ENCODE data around the gene S100A1.

DNA sequence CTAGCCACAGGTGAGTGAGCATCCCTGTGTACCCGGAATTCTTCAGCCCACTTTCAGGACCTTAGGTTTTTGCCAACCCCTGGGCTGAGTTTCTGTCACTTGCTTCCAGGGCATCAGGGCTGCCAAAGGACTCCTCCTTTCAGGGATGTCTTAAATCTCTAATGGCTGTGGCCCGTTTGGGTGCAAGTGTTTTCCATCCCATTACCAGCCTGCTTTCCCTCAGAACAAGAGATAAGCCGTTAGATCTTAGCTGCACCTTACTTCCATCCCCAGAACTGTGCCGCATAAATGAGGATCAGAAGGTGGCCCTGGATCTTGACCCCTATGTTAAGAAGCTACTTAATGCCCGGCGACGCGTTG, 30.9 kb downstream of the S100A1 start:
- no peak for TF ChIP-seq EZH2 (IDR thresholded peaks at IDR 0.05)
- TF ChIP-seq, protein P1, sequence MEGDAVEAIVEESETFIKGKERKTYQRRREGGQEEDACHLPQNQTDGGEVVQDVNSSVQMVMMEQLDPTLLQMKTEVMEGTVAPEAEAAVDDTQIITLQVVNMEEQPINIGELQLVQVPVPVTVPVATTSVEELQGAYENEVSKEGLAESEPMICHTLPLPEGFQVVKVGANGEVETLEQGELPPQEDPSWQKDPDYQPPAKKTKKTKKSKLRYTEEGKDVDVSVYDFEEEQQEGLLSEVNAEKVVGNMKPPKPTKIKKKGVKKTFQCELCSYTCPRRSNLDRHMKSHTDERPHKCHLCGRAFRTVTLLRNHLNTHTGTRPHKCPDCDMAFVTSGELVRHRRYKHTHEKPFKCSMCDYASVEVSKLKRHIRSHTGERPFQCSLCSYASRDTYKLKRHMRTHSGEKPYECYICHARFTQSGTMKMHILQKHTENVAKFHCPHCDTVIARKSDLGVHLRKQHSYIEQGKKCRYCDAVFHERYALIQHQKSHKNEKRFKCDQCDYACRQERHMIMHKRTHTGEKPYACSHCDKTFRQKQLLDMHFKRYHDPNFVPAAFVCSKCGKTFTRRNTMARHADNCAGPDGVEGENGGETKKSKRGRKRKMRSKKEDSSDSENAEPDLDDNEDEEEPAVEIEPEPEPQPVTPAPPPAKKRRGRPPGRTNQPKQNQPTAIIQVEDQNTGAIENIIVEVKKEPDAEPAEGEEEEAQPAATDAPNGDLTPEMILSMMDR (IDR thresholded peaks at IDR 0.05): no peak
- TF ChIP-seq EZH2phosphoT487 (IDR thresholded peaks at IDR 0.05): no peak
